SK-N-SH (cell line): ENCODE data around the gene HOMER2. TPM values are rescaled to one million over a fixed set of nuclear protein-coding genes. Genes with fewer than 3 reads are reported as not detected.

Experiments used
- CTCF ChIA-PET: fragments of 300-600, 350-600 bp; formaldehyde crosslinking; extraction: SDS; loops from one replicate; lab custom pipeline; 2021; lab: Yijun Ruan, JAX
- POLR2A ChIA-PET: fragments of 350-600 bp; sonication (Branson Sonifier 250); formaldehyde crosslinking; extraction: SDS; loops from one replicate; lab custom pipeline; 2020; ENCODE audit warnings: antibody characterized with exemption, inconsistent platforms; lab: Yijun Ruan, JAX
- DNase-seq: peaks from one replicate; pipeline ENCODE4 v3.0.0; 2012
- H2AFZ ChIP-seq: fragments of 200-600 bp; sonication (generic); 2 replicates; pipeline ENCODE4 v1.8.1; 2016; ENCODE audit warnings: antibody characterized with exemption, mild to moderate bottlenecking, low read depth
- H3F3A ChIP-seq: fragments of 200-600 bp; sonication (generic); replicated peaks from 2 replicates; pipeline ENCODE3; 2016; ENCODE audit warnings: antibody characterized with exemption, mild to moderate bottlenecking; ENCODE audit not compliant: insufficient read depth
- H3K27ac ChIP-seq, 2 experiments: fragments of 200-500 bp in 1 of 2; fragments of 200-600 bp in 1 of 2; sonication (Bioruptor generic) in 1 of 2; sonication (generic), shearing (Covaris generic) in 1 of 2; 2 replicates each; pipeline versions ENCODE4 v1.5.1 to v1.6.1; 2014 to 2016; ENCODE audit warnings: low read depth in 2 of 2, inconsistent platforms in 1 of 2, low read length in 1 of 2, mild to moderate bottlenecking in 1 of 2, mixed read lengths in 1 of 2
- H3K27me3 ChIP-seq: fragments of 200-600 bp; sonication (generic), shearing (Covaris generic); 2 replicates; pipeline ENCODE4 v1.6.1; 2016; ENCODE audit warnings: mixed run types; ENCODE audit not compliant: insufficient read depth
- H3K36me3 ChIP-seq, 2 experiments: fragments of 200-500 bp in 1 of 2; fragments of 200-600 bp in 1 of 2; sonication (Bioruptor generic) in 1 of 2; sonication (generic) in 1 of 2; replicated peaks in 1 of 2; 2 replicates each; pipeline versions ENCODE3 to v1.5.1; 2014 to 2016; ENCODE audit warnings: low read length in 1 of 2, mild to moderate bottlenecking in 1 of 2; ENCODE audit not compliant: insufficient read depth in 2 of 2, control insufficient read depth in 1 of 2
- H3K4me1 ChIP-seq, 2 experiments: fragments of 200-500 bp in 1 of 2; fragments of 200-600 bp in 1 of 2; sonication (Bioruptor generic) in 1 of 2; sonication (generic), shearing (Covaris generic) in 1 of 2; 2 replicates each; pipeline versions ENCODE4 v1.5.1 to v1.6.1; 2014 to 2016; ENCODE audit warnings: low read depth in 1 of 2, low read length in 1 of 2, mixed run types in 1 of 2; ENCODE audit not compliant: insufficient read depth in 2 of 2, control insufficient read depth in 1 of 2
- H3K4me2 ChIP-seq: fragments of 200-600 bp; sonication (generic), shearing (Covaris generic); 2 replicates; pipeline ENCODE4 v1.6.1; 2017; ENCODE audit warnings: mixed run types
- H3K4me3 ChIP-seq, 2 experiments: fragments of 200-500 bp in 1 of 2; fragments of 200-600 bp in 1 of 2; sonication (Bioruptor generic) in 1 of 2; sonication (generic), shearing (Covaris generic) in 1 of 2; 2 replicates each; pipeline versions ENCODE4 v1.5.1 to v1.8.1; 2014 to 2016; ENCODE audit warnings: low read depth in 2 of 2, inconsistent platforms in 1 of 2, low read length in 1 of 2, mild to moderate bottlenecking in 1 of 2, mixed read lengths in 1 of 2, moderate library complexity in 1 of 2
- H3K79me2 ChIP-seq: fragments of 200-600 bp; sonication (generic); 2 replicates; pipeline ENCODE4 v1.8.1; 2017; ENCODE audit warnings: mild to moderate bottlenecking; ENCODE audit not compliant: insufficient read depth
- H3K9ac ChIP-seq: fragments of 200-600 bp; sonication (generic); 2 replicates; pipeline ENCODE4 v1.6.1; 2017; ENCODE audit warnings: mixed run types
- H3K9me2 ChIP-seq: fragments of 200-600 bp; sonication (generic); 2 replicates; pipeline ENCODE4 v1.6.1; 2017; ENCODE audit warnings: mixed run types
- H3K9me3 ChIP-seq: fragments of 200-600 bp; sonication (generic); 2 replicates; pipeline ENCODE4 v1.6.1; 2017; ENCODE audit warnings: mixed run types, mild to moderate bottlenecking, moderate library complexity
- H4K20me1 ChIP-seq: fragments of 200-600 bp; sonication (generic); 2 replicates; pipeline ENCODE4 v1.6.1; 2017; ENCODE audit warnings: mild to moderate bottlenecking, mixed run types; ENCODE audit not compliant: insufficient read depth
- CTCF ChIP-seq: fragments of 200-600 bp; sonication (generic); IDR thresholded peaks from 2 replicates; pipeline ENCODE4 v1.6.1; 2017; ENCODE audit warnings: antibody characterized with exemption, mild to moderate bottlenecking, moderate library complexity
- ELF1 ChIP-seq: IDR thresholded peaks from 2 replicates; pipeline ENCODE4 v1.4.0; 2012
- EZH2phosphoT487 ChIP-seq: fragments of 200-600 bp; sonication (generic); IDR thresholded peaks from 2 replicates; pipeline ENCODE4 v1.6.1; 2017; ENCODE audit warnings: low read depth, mixed run types, mild to moderate bottlenecking, antibody characterized with exemption, moderate library complexity, borderline replicate concordance
- IRF3 ChIP-seq: fragments of 150-350 bp; IDR thresholded peaks from 2 replicates; pipeline ENCODE4 v1.6.1; 2016; ENCODE audit warnings: mild to moderate bottlenecking, low read depth, low read length
- MAX ChIP-seq: IDR thresholded peaks from 2 replicates; pipeline ENCODE4 v1.4.0; 2012; ENCODE audit warnings: low read depth
- MEF2A ChIP-seq: IDR thresholded peaks from 2 replicates; pipeline ENCODE4 v1.4.0; 2012; ENCODE audit warnings: low read depth, borderline replicate concordance
- RCOR1 ChIP-seq: fragments of 150-350 bp; IDR thresholded peaks from 2 replicates; pipeline ENCODE4 v1.6.1; 2017; ENCODE audit warnings: antibody characterized with exemption, low read length
- RXRA ChIP-seq: IDR thresholded peaks from 2 replicates; pipeline ENCODE4 v1.4.0; 2012; ENCODE audit warnings: low read depth, mild to moderate bottlenecking, borderline replicate concordance
- SIN3A ChIP-seq: IDR thresholded peaks from 2 replicates; pipeline ENCODE4 v1.6.1; 2012; ENCODE audit warnings: low read depth, mild to moderate bottlenecking, low read length, moderate library complexity, borderline replicate concordance
- SMC3 ChIP-seq: IDR thresholded peaks from 2 replicates; pipeline ENCODE4 v1.6.1; 2012; ENCODE audit warnings: low read depth, low read length, improper control_type of control experiment
- TCF12 ChIP-seq: IDR thresholded peaks from 2 replicates; pipeline ENCODE4 v1.4.0; 2012
- USF1 ChIP-seq: IDR thresholded peaks from 2 replicates; pipeline ENCODE4 v1.4.0; 2012; ENCODE audit warnings: low read depth, borderline replicate concordance
- USF2 ChIP-seq: fragments of 150-350 bp; IDR thresholded peaks from 2 replicates; pipeline ENCODE4 v1.6.1; 2017; ENCODE audit warnings: antibody characterized with exemption, low read length, low read depth, borderline replicate concordance
- ZBTB33 ChIP-seq: IDR thresholded peaks from 2 replicates; pipeline ENCODE4 v1.4.0; 2012; ENCODE audit warnings: low read depth, borderline replicate concordance
- WGBS: methylation state at CpG from one replicate; pipeline ENCODE4 v1.1.6; 2017; ENCODE audit warnings: low lambda C conversion rate; 5-methylcytosine and 5-hydroxymethylcytosine counted together
- polyA plus RNA-seq, 3 experiments: library from polyadenylated mRNA; depleted of rRNA; stranded (reverse); fragments of >200 nt; gene quantifications; 2 replicates each; pipeline ENCODE4 v1.2.3, GENCODE V29; 2012

HOMER2 gene
- polyA plus RNA-seq, 1 of the 3 experiments (the other 2 are of a cell fraction): 7.3 TPM

- no peak overlapping the region for H3K9ac ChIP-seq
- H3K27ac ChIP-seq: no peak overlapping the region
- no peaks in the 10 kb centered on the region for H3K79me2 ChIP-seq
- H3K4me3 ChIP-seq: no peak overlapping the region
- H3K4me1 ChIP-seq: peaks cover 0 to 14% of the 10 kb centered on the region in 2 experiments; a peak in 1 of 4 replicates
- ChIA-PET CTCF (no interaction called here), POLR2A (no interaction called here)
- H3K36me3 ChIP-seq: peaks cover 2 to 7% of the 10 kb centered on the region in 2 experiments
- no peak for TF ChIP-seq EZH2phosphoT487
- no peak for TF ChIP-seq MEF2A
- no peak for TF ChIP-seq RCOR1
- H3K27me3 ChIP-seq: no peaks in the 10 kb centered on the region
- no peaks in the 10 kb centered on the region for H3F3A ChIP-seq
- H2AFZ ChIP-seq: no peak overlapping the region
- H3K4me2 ChIP-seq: no peak overlapping the region
- no peak for DNase-seq
- H4K20me1 ChIP-seq: no peaks in the 10 kb centered on the region
- WGBS: 73% methylated on average over 7 of the region's 7 CpGs
- no peaks in the 10 kb centered on the region for H3K9me3 ChIP-seq
- H3K9me2 ChIP-seq: no peaks in the 10 kb centered on the region
These were observed 106.8 kb downstream of the HOMER2 start for GRCh38 chr15:82845686-82846085.

GRCh38 chr15:82843566-82843965 lies 109.0 kb downstream of the HOMER2 start:
- Histone ChIP-seq H3K4me2 (no peak overlapping the region), H3K27me3 (no peaks in the 10 kb centered on the region), H3K9ac (no peak overlapping the region), H4K20me1 (no peaks in the 10 kb centered on the region), H3K4me3 (no peak overlapping the region), H3F3A (no peaks in the 10 kb centered on the region), H3K36me3 (peaks cover 2 to 16% of the 10 kb centered on the region in 2 experiments), H3K79me2 (no peaks in the 10 kb centered on the region), H3K4me1 (no peaks in the 10 kb centered on the region), H2AFZ (no peak overlapping the region), H3K9me3 (no peaks in the 10 kb centered on the region), H3K27ac (no peak overlapping the region), H3K9me2 (no peaks in the 10 kb centered on the region)
- POLR2A ChIA-PET: no interaction called here
- CTCF ChIA-PET: interaction anchor here (1.4 kb wide), 1 partner anchor 11 kb away, joined by 5 read pairs; no protein-coding TSS in a partner anchor
- DNase-seq: no peak
- WGBS: 80% methylated on average over 3 of the region's 3 CpGs
- no peak for TF ChIP-seq RXRA
- TF ChIP-seq ZBTB33: no peak
- no peak for TF ChIP-seq SIN3A
- no peak for TF ChIP-seq USF1
- TF ChIP-seq CTCF: no peak
- TF ChIP-seq TCF12: no peak
- no peak for TF ChIP-seq USF2
- no peak for TF ChIP-seq IRF3
- TF ChIP-seq MAX: no peak
- TF ChIP-seq ELF1: no peak
- TF ChIP-seq SMC3: no peak
